ENCODE results near the gene EDAR. TPM values are rescaled to one million over a fixed set of nuclear protein-coding genes. Genes with fewer than 3 reads are reported as not detected.

Gene EDAR
- total RNA-seq, 1 experiment from 2014 or later: 0.82 TPM

- no peak overlapping the region for H3K4me3 Mint-ChIP-seq (ENCODE audit: unreplicated experiment)
- Histone ChIP-seq H3K4me3 (ENCODE audit: low read depth, low read length) (no peak overlapping the region), H3K9me3 (no peaks in the 10 kb centered on the region), H3K27me3 (replicated peaks; ENCODE audit: control insufficient read depth, insufficient read depth, low read length) (no peaks in the 10 kb centered on the region), H3K36me3 (ENCODE audit: control insufficient read depth, insufficient read depth, low read length) (no peaks in the 10 kb centered on the region), H3K4me1 (no peaks in the 10 kb centered on the region)
- H3K4me1 Mint-ChIP-seq (ENCODE audit: low read depth, unreplicated experiment): peaks cover 8% of the 10 kb centered on the region
- no peaks in the 10 kb centered on the region for H3K9me3 Mint-ChIP-seq (ENCODE audit: unreplicated experiment)
- H3K36me3 Mint-ChIP-seq (ENCODE audit: insufficient read depth, unreplicated experiment): no peaks in the 10 kb centered on the region
- DNase-seq: no peak
- BruUV-seq (replicated peaks): no TSS peak
- intact Hi-C loops (cut with micrococcal nuclease; ENCODE audit: unreplicated experiment): loop anchor here (5.0 kb wide), 1 partner anchor 137 kb away; no protein-coding TSS in a partner anchor
- no peak overlapping the region for H3K27ac Mint-ChIP-seq (ENCODE audit: unreplicated experiment)
- no peak for TF ChIP-seq CTCF (IDR thresholded peaks at IDR 0.05; ENCODE audit: insufficient read depth in 1 of 2, low read depth in 1 of 2, low read length in 1 of 2, severe bottlenecking in 1 of 2, unreplicated experiment in 1 of 2)
- ChIA-PET POLR2A (no interaction called here), CTCF (no interaction called here)
- H3K27me3 Mint-ChIP-seq (ENCODE audit: insufficient read depth, unreplicated experiment): no peaks in the 10 kb centered on the region
These were observed 63.7 kb downstream of the EDAR start for GRCh38 chr2:108925286-108925685.

- Mint-ChIP-seq H3K27me3 (ENCODE audit: insufficient read depth, unreplicated experiment) (no peaks in the 10 kb centered on the region), H3K9me3 (ENCODE audit: unreplicated experiment) (no peaks in the 10 kb centered on the region), H3K27ac (ENCODE audit: unreplicated experiment) (no peak overlapping the region), H3K36me3 (ENCODE audit: insufficient read depth, unreplicated experiment) (no peaks in the 10 kb centered on the region), H3K4me3 (ENCODE audit: unreplicated experiment) (no peak overlapping the region), H3K4me1 (ENCODE audit: low read depth, unreplicated experiment) (peaks cover 8% of the 10 kb centered on the region)
- Histone ChIP-seq H3K9me3 (no peaks in the 10 kb centered on the region), H3K4me3 (ENCODE audit: low read depth, low read length) (no peak overlapping the region), H3K27me3 (replicated peaks; ENCODE audit: control insufficient read depth, insufficient read depth, low read length) (no peaks in the 10 kb centered on the region), H3K36me3 (ENCODE audit: control insufficient read depth, insufficient read depth, low read length) (no peaks in the 10 kb centered on the region), H3K4me1 (no peaks in the 10 kb centered on the region)
- CTCF ChIA-PET: no interaction called here
- BruUV-seq (replicated peaks): no TSS peak
- TF ChIP-seq CTCF (IDR thresholded peaks at IDR 0.05; ENCODE audit: insufficient read depth in 1 of 2, low read depth in 1 of 2, low read length in 1 of 2, severe bottlenecking in 1 of 2, unreplicated experiment in 1 of 2): no peak
- no peak for DNase-seq
- intact Hi-C loops (cut with micrococcal nuclease; ENCODE audit: unreplicated experiment): loop anchor here (5.0 kb wide), 1 partner anchor 138 kb away; no protein-coding TSS in a partner anchor
- POLR2A ChIA-PET: no interaction called here
These were observed 64.3 kb downstream of the EDAR start for GRCh38 chr2:108924580-108925251.

GRCh38 chr2:108923736-108924579, 65.1 kb downstream of the EDAR start:
- H3K27ac Mint-ChIP-seq (ENCODE audit: unreplicated experiment): no peak overlapping the region
- Histone ChIP-seq H3K36me3 (ENCODE audit: control insufficient read depth, insufficient read depth, low read length) (no peaks in the 10 kb centered on the region), H3K27me3 (replicated peaks; ENCODE audit: control insufficient read depth, insufficient read depth, low read length) (no peaks in the 10 kb centered on the region), H3K9me3 (no peaks in the 10 kb centered on the region), H3K4me1 (no peaks in the 10 kb centered on the region), H3K4me3 (ENCODE audit: low read depth, low read length) (no peak overlapping the region)
- H3K36me3 Mint-ChIP-seq (ENCODE audit: insufficient read depth, unreplicated experiment): no peaks in the 10 kb centered on the region
- TF ChIP-seq CTCF (IDR thresholded peaks at IDR 0.05; ENCODE audit: insufficient read depth in 1 of 2, low read depth in 1 of 2, low read length in 1 of 2, severe bottlenecking in 1 of 2, unreplicated experiment in 1 of 2): no peak
- POLR2A ChIA-PET: no interaction called here
- CTCF ChIA-PET: no interaction called here
- H3K9me3 Mint-ChIP-seq (ENCODE audit: unreplicated experiment): no peaks in the 10 kb centered on the region
- H3K4me3 Mint-ChIP-seq (ENCODE audit: unreplicated experiment): no peak overlapping the region
- no TSS peak for BruUV-seq (replicated peaks)
- DNase-seq: no peak
- peaks cover 8% of the 10 kb centered on the region for H3K4me1 Mint-ChIP-seq (ENCODE audit: low read depth, unreplicated experiment)
- H3K27me3 Mint-ChIP-seq (ENCODE audit: insufficient read depth, unreplicated experiment): no peaks in the 10 kb centered on the region
- intact Hi-C loops (cut with micrococcal nuclease; ENCODE audit: unreplicated experiment): loop anchor here (1.0 kb wide), 1 partner anchor 65 kb away; the partner anchor contains the start of gene EDAR

Data from Caco-2 (cell line).